Measurements from ENCODE around the gene LEKR1. TPM values are rescaled to one million over a fixed set of nuclear protein-coding genes. Genes with fewer than 3 reads are reported as not detected.

Gene LEKR1
- total and polyA plus RNA-seq, 9 of the 15 experiments (the other 6 are each of a cell fraction or from before 2014, with no cell fraction given): 0.76 to 1.8 (median 1.2) TPM

GRCh38 chr3:157088601-157089454, 262.7 kb downstream of the LEKR1 start (continued):
- TF ChIP-seq MAFF (IDR thresholded peaks at IDR 0.05; ENCODE audit: low read length) (no peak), CTBP1 (IDR thresholded peaks at IDR 0.05; ENCODE audit: borderline replicate concordance) (peak; percentile 92), TEAD1 (CRISPR knock-in tag; IDR thresholded peaks at IDR 0.05) (peak; percentile 16 to 93; a peak in 2 of 4 replicates), SP1 (CRISPR knock-in tag; IDR thresholded peaks at IDR 0.05) (peak; percentile 64), SMAD1 (IDR thresholded peaks at IDR 0.05; ENCODE audit: low read depth, low read length, partially characterized antibody) (peak; percentile 18), ZBTB12 (CRISPR knock-in tag; IDR thresholded peaks at IDR 0.05) (no peak), E2F4 (CRISPR knock-in tag; IDR thresholded peaks at IDR 0.05; ENCODE audit: low read depth) (no peak; the same call in 1 of the 2 replicates), SMAD4 (CRISPR knock-in tag; conservative IDR thresholded peaks at IDR 0.05) (peak; percentile 88), NR2C2 (CRISPR knock-in tag; IDR thresholded peaks at IDR 0.05) (no peak), NR2C2 (tag; IDR thresholded peaks at IDR 0.05) (peak; percentile 83), FOXP1 (CRISPR knock-in tag; IDR thresholded peaks at IDR 0.05) (peak; percentile 89), RFX1 (IDR thresholded peaks at IDR 0.05) (no peak), ZNF121 (CRISPR knock-in tag; conservative IDR thresholded peaks at IDR 0.05) (no peak), MEF2D (tag; conservative IDR thresholded peaks at IDR 0.05; ENCODE audit: low read depth) (peak; percentile 69), ATF3 (IDR thresholded peaks at IDR 0.05) (no peak), ATF3 (CRISPR knock-in tag; conservative IDR thresholded peaks at IDR 0.05) (no peak), SIRT6 (IDR thresholded peaks at IDR 0.05; ENCODE audit: low read depth, low read length) (no peak), IRF2 (CRISPR knock-in tag; IDR thresholded peaks at IDR 0.05) (no peak), CGGBP1 (CRISPR knock-in tag; IDR thresholded peaks at IDR 0.05) (no peak), POU5F1 (IDR thresholded peaks at IDR 0.05; ENCODE audit: borderline replicate concordance, low read depth, low read length, partially characterized antibody) (peak; percentile 41), CCNT2 (IDR thresholded peaks at IDR 0.05; ENCODE audit: borderline replicate concordance, extremely low read depth, insufficient read length, low read depth, low read length) (no peak), POLR2H (tag; IDR thresholded peaks at IDR 0.05; ENCODE audit: low read depth) (peak; percentile 92), MYC (IDR thresholded peaks at IDR 0.05; ENCODE audit: low read depth, low read length) (peak; percentile 51), MYC (CRISPR knock-in tag; IDR thresholded peaks at IDR 0.05; ENCODE audit: borderline replicate concordance, low read depth) (no peak; the same call in 1 of the 2 replicates), SUPT5H (IDR thresholded peaks at IDR 0.05) (peak; percentile 74; the same call in 1 of the 2 replicates), TBP (optimal IDR thresholded peaks at IDR 0.05; ENCODE audit: low read depth, low read length) (peak; percentile 74)

Data from K562 (cell line).